ENCODE results near the gene CSMD2.

Gene CSMD2

DNA sequence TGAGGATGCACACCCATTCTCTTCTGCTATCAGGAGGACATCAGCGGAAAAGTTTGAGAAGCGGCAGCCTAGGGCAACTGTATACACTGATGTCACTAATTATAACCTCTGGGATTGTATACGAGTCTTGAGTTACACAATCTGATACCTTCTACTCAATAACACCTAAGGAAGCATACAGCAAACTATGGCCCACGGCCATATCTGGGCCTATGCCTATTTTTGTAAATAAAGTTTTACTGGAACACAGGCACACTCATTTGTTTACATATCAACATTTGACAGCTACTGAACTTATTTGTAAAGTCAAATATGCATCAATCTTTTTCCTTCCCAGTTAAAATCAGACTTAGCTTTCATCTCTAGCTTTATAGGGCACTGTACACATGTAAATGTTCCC lies 505.4 kb downstream of the CSMD2 start:
- Histone ChIP-seq H3K4me3 (ENCODE audit: low read depth in 1 of 2, low read length in 2 of 2) (no peak overlapping the region), H3K36me3 (ENCODE audit: control insufficient read depth in 1 of 2, insufficient read depth in 2 of 2, low read length in 2 of 2) (no peaks in the 10 kb centered on the region), H3K9me3 (ENCODE audit: control insufficient read depth in 1 of 2, low read length in 2 of 2) (no peaks in the 10 kb centered on the region), H3K27ac (ENCODE audit: low read length) (no peak overlapping the region), H3K27me3 (ENCODE audit: low read depth, low read length) (no peaks in the 10 kb centered on the region), H3K4me1 (ENCODE audit: control insufficient read depth in 1 of 2, insufficient read depth in 2 of 2, low read length in 2 of 2) (peaks cover 0 to 10% of the 10 kb centered on the region in 2 donors)

DNA sequence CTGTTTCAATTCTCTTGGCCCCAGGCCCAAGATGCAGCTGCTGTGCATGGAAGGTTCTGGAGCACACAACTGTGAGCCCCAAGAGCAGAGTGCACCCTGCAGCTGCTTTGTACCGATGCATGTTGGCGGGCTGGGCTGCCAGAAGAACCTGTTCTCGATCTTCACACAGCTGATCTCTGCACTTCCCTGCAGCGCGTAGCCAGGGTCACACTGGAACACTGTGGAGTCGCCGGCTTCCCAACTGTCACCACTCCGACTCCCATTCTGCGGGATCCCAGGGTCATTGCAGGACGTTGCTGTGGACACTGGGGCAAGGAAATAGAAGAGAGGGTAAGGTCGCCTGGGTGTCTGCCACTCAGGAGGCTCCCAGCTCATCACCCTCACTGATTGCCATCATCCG lies 507.2 kb downstream of the CSMD2 start:
- Histone ChIP-seq H3K36me3 (ENCODE audit: control insufficient read depth in 1 of 2, insufficient read depth in 2 of 2, low read length in 2 of 2) (no peaks in the 10 kb centered on the region), H3K4me1 (ENCODE audit: control insufficient read depth in 1 of 2, insufficient read depth in 2 of 2, low read length in 2 of 2) (peaks cover 0 to 10% of the 10 kb centered on the region in 2 donors), H3K27me3 (ENCODE audit: low read depth, low read length) (no peaks in the 10 kb centered on the region), H3K27ac (ENCODE audit: low read length) (no peak overlapping the region), H3K4me3 (ENCODE audit: low read depth in 1 of 2, low read length in 2 of 2) (no peak overlapping the region), H3K9me3 (ENCODE audit: control insufficient read depth in 1 of 2, low read length in 2 of 2) (no peaks in the 10 kb centered on the region)

DNA sequence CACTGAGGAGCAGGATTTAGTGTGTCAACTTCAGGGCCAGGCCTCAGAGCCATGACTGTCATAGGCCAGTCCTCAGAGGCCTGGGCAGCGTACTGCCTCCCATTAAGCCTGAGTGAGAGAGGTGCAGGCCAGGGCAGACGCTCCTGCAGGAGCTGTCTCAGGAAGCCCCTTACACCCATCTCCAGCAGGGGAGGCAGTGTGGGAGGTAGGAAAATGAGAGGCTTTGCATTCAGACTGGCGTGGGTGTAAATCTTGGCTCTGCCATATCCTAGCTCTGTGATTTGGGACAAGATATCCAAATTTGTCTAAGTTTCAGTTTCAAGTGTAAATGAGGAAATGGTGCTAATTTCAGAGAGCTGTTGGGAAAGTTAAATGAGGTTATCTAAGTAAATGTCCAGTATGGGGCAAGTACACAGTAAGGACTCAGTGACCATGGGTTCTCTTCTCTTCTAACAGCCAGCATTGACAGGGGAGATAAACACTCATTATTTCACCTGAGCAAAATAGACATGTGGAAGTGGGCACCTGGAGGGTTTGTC lies 508.5 kb downstream of the CSMD2 start:
- Histone ChIP-seq H3K4me1 (ENCODE audit: control insufficient read depth in 1 of 2, insufficient read depth in 2 of 2, low read length in 2 of 2) (peaks cover 0 to 6% of the 10 kb centered on the region in 2 donors), H3K36me3 (ENCODE audit: control insufficient read depth in 1 of 2, insufficient read depth in 2 of 2, low read length in 2 of 2) (no peaks in the 10 kb centered on the region), H3K27ac (ENCODE audit: low read length) (no peak overlapping the region), H3K4me3 (ENCODE audit: low read depth in 1 of 2, low read length in 2 of 2) (no peak overlapping the region), H3K9me3 (ENCODE audit: control insufficient read depth in 1 of 2, low read length in 2 of 2) (no peaks in the 10 kb centered on the region), H3K27me3 (ENCODE audit: low read depth, low read length) (no peaks in the 10 kb centered on the region)

DNA sequence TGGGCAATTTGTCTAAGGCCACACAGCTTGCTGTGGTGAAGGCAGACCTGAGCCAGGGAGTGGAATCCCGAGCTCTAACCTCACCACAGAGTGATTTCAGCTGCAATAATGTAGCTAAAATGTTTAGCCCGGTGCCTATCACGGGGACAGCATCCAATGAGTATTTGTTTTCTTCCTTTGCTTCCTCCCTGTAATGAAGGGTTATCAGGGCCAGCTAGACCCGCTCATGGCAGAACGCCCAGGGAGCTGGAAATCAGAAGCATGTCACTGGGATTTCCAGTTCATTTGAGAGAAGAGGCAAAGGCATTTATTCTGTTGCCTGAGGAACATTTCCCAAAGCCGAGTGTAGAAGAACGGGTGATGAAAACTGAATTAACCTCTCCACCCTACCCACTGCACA lies 509.5 kb downstream of the CSMD2 start:
- no peak overlapping the region for H3K27ac ChIP-seq (ENCODE audit: low read length)
- no peaks in the 10 kb centered on the region for H3K27me3 ChIP-seq (ENCODE audit: low read depth, low read length)
- no peaks in the 10 kb centered on the region for H3K36me3 ChIP-seq (ENCODE audit: control insufficient read depth in 1 of 2, insufficient read depth in 2 of 2, low read length in 2 of 2)
- no peak overlapping the region for H3K4me3 ChIP-seq (ENCODE audit: low read depth in 1 of 2, low read length in 2 of 2)
- peaks cover 0 to 3% of the 10 kb centered on the region in 2 donors for H3K4me1 ChIP-seq (ENCODE audit: control insufficient read depth in 1 of 2, insufficient read depth in 2 of 2, low read length in 2 of 2)
- no peaks in the 10 kb centered on the region for H3K9me3 ChIP-seq (ENCODE audit: control insufficient read depth in 1 of 2, low read length in 2 of 2)

DNA sequence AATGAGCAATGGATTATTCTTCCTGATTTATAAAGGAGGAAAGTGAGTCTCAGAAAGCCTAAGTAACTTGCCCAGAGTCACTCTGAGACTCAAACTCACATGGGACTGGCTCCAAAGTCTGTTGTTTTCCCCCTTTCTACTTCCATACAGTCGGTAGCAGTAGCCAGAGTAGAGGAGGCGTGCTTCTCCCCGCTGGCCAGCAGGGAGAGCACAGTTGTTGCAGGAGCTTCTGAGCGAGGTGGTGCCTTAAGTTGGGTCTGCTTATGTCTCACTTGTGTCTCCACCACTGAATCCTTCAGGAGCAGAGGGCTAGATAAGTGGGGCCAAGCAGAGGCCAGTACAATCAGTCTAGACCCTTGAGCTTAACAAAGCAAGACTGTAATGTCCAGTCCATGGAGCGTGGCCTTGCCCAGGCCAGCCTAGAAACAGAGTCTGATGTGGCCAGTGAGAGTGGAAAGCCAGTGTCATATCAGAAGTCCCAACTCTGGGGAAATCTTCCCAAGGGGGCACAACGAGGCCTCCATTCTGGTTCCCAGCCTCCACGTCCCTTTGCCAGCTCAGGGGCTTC lies 510.7 kb downstream of the CSMD2 start:
- Histone ChIP-seq H3K4me3 (ENCODE audit: low read depth in 1 of 2, low read length in 2 of 2) (no peak overlapping the region), H3K4me1 (ENCODE audit: control insufficient read depth in 1 of 2, insufficient read depth in 2 of 2, low read length in 2 of 2) (no peaks in the 10 kb centered on the region), H3K27ac (ENCODE audit: low read length) (no peak overlapping the region), H3K9me3 (ENCODE audit: control insufficient read depth in 1 of 2, low read length in 2 of 2) (no peaks in the 10 kb centered on the region), H3K36me3 (ENCODE audit: control insufficient read depth in 1 of 2, insufficient read depth in 2 of 2, low read length in 2 of 2) (no peaks in the 10 kb centered on the region), H3K27me3 (ENCODE audit: low read depth, low read length) (no peaks in the 10 kb centered on the region)

DNA sequence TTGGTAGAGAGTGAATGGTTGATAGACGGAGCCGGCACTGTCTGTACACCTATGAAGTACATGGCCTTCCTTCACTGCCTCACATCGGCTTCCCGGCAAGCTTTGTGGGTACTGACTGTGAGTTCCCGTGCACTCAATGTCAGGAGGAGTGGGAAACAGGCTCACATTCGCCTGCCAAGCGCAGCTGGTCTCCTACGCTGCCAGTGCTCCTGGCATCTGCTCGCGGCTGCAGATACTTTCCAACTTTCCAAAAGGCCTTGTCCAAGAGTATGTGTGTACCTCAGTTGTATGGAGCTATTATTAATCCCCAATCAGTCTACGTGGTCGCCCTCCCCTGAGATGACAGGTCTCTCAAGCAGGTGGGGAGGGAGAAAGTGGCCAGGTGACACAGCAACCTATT lies 511.8 kb downstream of the CSMD2 start:
- Histone ChIP-seq H3K36me3 (ENCODE audit: control insufficient read depth in 1 of 2, insufficient read depth in 2 of 2, low read length in 2 of 2) (no peaks in the 10 kb centered on the region), H3K27me3 (ENCODE audit: low read depth, low read length) (no peaks in the 10 kb centered on the region), H3K4me1 (ENCODE audit: control insufficient read depth in 1 of 2, insufficient read depth in 2 of 2, low read length in 2 of 2) (no peaks in the 10 kb centered on the region), H3K4me3 (ENCODE audit: low read depth in 1 of 2, low read length in 2 of 2) (no peak overlapping the region), H3K27ac (ENCODE audit: low read length) (no peak overlapping the region), H3K9me3 (ENCODE audit: control insufficient read depth in 1 of 2, low read length in 2 of 2) (peaks cover 0 to 5% of the 10 kb centered on the region in 2 donors)

DNA sequence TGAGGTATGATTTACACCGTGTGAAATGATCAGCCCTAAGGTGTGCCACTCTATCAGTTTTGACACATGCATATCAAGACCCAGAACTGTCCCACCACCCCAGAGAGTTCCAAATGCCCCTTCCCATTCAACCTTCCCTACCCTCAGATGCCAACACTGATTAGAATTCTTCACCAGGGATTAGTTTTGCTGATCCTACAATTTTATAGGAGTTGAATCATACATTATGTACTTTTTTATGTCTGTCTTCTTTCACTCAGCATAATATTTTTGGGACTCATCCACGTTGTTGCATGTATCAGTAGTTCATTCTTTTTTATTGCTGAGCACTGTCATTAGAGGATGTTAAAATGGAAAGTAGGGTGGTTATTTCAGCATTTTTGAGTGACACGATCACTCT lies 514.3 kb downstream of the CSMD2 start:
- Histone ChIP-seq H3K27me3 (ENCODE audit: low read depth, low read length) (no peaks in the 10 kb centered on the region), H3K36me3 (ENCODE audit: control insufficient read depth in 1 of 2, insufficient read depth in 2 of 2, low read length in 2 of 2) (no peaks in the 10 kb centered on the region), H3K27ac (ENCODE audit: low read length) (no peak overlapping the region), H3K4me1 (ENCODE audit: control insufficient read depth in 1 of 2, insufficient read depth in 2 of 2, low read length in 2 of 2) (no peaks in the 10 kb centered on the region), H3K9me3 (ENCODE audit: control insufficient read depth in 1 of 2, low read length in 2 of 2) (peaks cover 0 to 5% of the 10 kb centered on the region in 2 donors), H3K4me3 (ENCODE audit: low read depth in 1 of 2, low read length in 2 of 2) (no peak overlapping the region)

DNA sequence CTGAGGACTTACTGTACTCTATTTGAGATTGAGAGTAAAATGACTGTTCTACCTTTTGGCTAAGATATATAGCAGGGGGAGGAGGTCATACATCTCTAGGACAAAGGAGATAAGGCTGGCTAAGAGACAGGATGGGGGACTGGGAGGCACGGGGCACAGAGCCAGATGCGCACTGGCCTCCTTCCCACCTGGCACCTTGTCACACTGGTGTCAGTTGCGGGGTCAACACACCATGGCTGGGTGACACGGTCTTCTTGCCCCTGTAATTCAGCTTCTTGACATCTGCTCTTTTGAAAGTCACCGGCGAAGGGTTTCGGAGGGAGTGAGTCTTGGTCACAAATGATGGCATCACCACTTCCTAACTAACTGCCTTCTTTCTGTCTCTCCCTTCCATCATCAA lies 515.3 kb downstream of the CSMD2 start:
- no peaks in the 10 kb centered on the region for H3K36me3 ChIP-seq (ENCODE audit: control insufficient read depth in 1 of 2, insufficient read depth in 2 of 2, low read length in 2 of 2)
- H3K4me1 ChIP-seq (ENCODE audit: control insufficient read depth in 1 of 2, insufficient read depth in 2 of 2, low read length in 2 of 2): no peaks in the 10 kb centered on the region
- no peaks in the 10 kb centered on the region for H3K27me3 ChIP-seq (ENCODE audit: low read depth, low read length)
- no peak overlapping the region for H3K4me3 ChIP-seq (ENCODE audit: low read depth in 1 of 2, low read length in 2 of 2)
- H3K9me3 ChIP-seq (ENCODE audit: control insufficient read depth in 1 of 2, low read length in 2 of 2): peaks cover 0 to 5% of the 10 kb centered on the region in 2 donors
- no peak overlapping the region for H3K27ac ChIP-seq (ENCODE audit: low read length)

DNA sequence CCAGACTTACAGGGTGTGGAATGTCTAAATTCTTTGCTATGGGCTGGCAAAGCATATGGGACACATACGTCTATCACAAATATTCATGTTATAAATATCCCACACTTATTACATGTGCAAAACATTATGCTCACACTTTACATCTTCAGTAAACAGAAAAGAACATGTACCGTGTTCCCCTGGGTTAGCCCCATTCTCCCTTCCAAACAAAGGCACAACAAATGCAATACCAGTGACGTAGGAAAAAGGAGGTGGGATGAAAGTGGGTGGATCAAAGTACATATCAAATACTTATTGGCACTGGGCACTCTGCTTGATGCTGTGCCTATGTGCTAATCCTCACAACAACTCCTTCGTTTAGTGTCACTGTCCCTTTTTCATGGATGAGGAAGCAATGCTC lies 521.8 kb downstream of the CSMD2 start:
- H3K4me3 ChIP-seq (ENCODE audit: low read depth in 1 of 2, low read length in 2 of 2): no peak overlapping the region
- H3K9me3 ChIP-seq (ENCODE audit: control insufficient read depth in 1 of 2, low read length in 2 of 2): no peaks in the 10 kb centered on the region
- no peaks in the 10 kb centered on the region for H3K27me3 ChIP-seq (ENCODE audit: low read depth, low read length)
- no peak overlapping the region for H3K27ac ChIP-seq (ENCODE audit: low read length)
- no peaks in the 10 kb centered on the region for H3K36me3 ChIP-seq (ENCODE audit: control insufficient read depth in 1 of 2, insufficient read depth in 2 of 2, low read length in 2 of 2)
- H3K4me1 ChIP-seq (ENCODE audit: control insufficient read depth in 1 of 2, insufficient read depth in 2 of 2, low read length in 2 of 2): peaks cover 0 to 6% of the 10 kb centered on the region in 2 donors

DNA sequence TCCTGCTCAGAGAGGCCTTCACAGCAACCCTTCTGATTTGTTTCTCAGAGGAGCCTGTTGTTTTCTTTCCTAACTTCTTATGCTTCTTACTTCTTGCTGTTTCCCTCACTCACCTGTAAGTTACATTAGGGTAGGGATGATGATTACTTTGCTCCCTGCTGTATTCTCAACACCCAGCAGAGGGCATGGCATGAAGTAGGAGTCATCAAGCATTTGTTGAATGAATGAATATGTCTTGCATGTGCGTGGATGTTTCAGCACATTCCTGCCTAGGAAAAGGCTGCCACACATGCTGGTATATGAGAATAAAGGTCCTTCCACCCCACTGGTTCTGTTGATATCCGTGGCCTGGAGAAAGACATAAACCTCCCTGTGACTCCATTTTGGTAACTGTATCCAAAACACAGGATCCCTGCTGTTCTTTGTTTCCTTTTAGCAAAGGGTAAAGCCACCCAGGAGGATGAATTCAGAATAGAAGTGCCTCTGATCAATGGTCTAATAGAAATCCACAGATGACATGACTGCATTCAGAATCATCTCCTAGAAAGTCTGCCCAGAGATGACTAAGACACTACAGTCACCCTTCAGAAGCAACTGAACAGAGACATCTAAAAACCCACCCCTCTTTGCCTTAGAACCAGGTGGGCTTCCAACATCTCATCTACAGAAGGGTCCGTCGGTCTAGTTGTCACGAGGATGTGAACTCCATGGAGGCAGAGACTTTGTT lies 523.8 kb downstream of the CSMD2 start:
- no peak overlapping the region for H3K4me3 ChIP-seq (ENCODE audit: low read depth in 1 of 2, low read length in 2 of 2)
- H3K4me1 ChIP-seq (ENCODE audit: control insufficient read depth in 1 of 2, insufficient read depth in 2 of 2, low read length in 2 of 2): peaks cover 0 to 6% of the 10 kb centered on the region in 2 donors
- H3K27me3 ChIP-seq (ENCODE audit: low read depth, low read length): no peaks in the 10 kb centered on the region
- H3K9me3 ChIP-seq (ENCODE audit: control insufficient read depth in 1 of 2, low read length in 2 of 2): no peaks in the 10 kb centered on the region
- H3K27ac ChIP-seq (ENCODE audit: low read length): no peak overlapping the region
- no peaks in the 10 kb centered on the region for H3K36me3 ChIP-seq (ENCODE audit: control insufficient read depth in 1 of 2, insufficient read depth in 2 of 2, low read length in 2 of 2)

DNA sequence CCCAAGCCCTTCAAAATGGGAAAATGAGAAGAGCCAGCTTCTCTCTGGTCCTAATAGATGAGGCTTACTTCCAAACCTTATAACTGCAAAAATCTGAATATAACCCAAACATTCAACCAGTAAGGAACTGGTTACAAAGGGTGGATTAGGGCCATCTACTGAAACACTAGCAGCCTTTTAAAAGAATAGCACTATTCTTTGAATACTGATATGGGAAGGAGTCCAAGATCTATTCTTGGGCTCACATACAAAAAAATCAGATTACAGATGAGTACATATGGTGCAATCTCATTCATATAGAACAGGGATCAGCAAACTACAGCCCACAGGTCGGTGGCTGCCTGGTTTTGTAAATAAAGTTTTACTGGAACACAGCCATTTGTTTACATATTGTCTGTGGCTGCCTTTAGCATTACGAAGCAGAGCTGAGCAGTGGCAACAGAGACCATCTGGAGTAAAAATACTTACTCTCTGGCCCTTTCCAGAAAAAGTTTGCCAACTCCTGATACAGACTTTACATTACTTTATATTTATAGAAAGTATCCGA lies 524.8 kb downstream of the CSMD2 start:
- H3K27ac ChIP-seq (ENCODE audit: low read length): no peak overlapping the region
- H3K9me3 ChIP-seq (ENCODE audit: control insufficient read depth in 1 of 2, low read length in 2 of 2): no peaks in the 10 kb centered on the region
- H3K4me3 ChIP-seq (ENCODE audit: low read depth in 1 of 2, low read length in 2 of 2): no peak overlapping the region
- no peaks in the 10 kb centered on the region for H3K27me3 ChIP-seq (ENCODE audit: low read depth, low read length)
- no peaks in the 10 kb centered on the region for H3K36me3 ChIP-seq (ENCODE audit: control insufficient read depth in 1 of 2, insufficient read depth in 2 of 2, low read length in 2 of 2)
- H3K4me1 ChIP-seq (ENCODE audit: control insufficient read depth in 1 of 2, insufficient read depth in 2 of 2, low read length in 2 of 2): peaks cover 0 to 6% of the 10 kb centered on the region in 2 donors

Measured in muscle layer of duodenum (tissue), 2 donors.